SU-DHL-6 (cell line): ENCODE data around the gene PGLYRP4.

Source experiments
- EZH2phosphoT487 ChIP-seq: fragments of 200-600 bp; sonication (generic), shearing (Covaris generic); conservative IDR thresholded peaks from 2 replicates; pipeline ENCODE4 v1.6.1; 2018; ENCODE audit warnings: mild to moderate bottlenecking, antibody characterized with exemption, low read length, moderate library complexity, mixed read lengths
- TF ChIP-seq, protein P1 (sequence below): fragments of 200-600 bp; sonication (generic); IDR thresholded peaks from one replicate; pipeline ENCODE4 v1.5.1; 2017; ENCODE audit warnings: antibody characterized with exemption, mild to moderate bottlenecking, low read length, moderate library complexity; ENCODE audit not compliant: insufficient read depth, poor library complexity, severe bottlenecking

DNA sequence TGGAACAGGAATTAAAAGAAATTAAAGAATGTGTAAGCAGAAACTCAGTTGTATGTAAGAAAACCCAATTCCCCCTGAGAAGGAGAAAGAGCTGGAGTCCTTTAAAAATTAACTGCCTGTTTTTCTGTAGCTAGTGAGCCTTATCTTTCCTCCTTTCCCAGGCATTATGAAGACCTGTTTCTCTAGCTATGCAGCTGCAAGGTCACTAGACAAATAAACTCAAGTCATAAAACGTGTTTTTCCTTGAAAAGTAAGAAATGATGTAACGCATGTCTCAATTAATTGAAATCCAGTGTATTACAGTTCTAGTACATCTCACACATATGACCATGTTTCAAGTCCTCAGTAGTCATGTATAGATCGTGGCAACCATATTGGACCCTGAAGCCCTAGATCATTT is 21.5 kb upstream of the PGLYRP4 start:
- TF ChIP-seq, protein P1, sequence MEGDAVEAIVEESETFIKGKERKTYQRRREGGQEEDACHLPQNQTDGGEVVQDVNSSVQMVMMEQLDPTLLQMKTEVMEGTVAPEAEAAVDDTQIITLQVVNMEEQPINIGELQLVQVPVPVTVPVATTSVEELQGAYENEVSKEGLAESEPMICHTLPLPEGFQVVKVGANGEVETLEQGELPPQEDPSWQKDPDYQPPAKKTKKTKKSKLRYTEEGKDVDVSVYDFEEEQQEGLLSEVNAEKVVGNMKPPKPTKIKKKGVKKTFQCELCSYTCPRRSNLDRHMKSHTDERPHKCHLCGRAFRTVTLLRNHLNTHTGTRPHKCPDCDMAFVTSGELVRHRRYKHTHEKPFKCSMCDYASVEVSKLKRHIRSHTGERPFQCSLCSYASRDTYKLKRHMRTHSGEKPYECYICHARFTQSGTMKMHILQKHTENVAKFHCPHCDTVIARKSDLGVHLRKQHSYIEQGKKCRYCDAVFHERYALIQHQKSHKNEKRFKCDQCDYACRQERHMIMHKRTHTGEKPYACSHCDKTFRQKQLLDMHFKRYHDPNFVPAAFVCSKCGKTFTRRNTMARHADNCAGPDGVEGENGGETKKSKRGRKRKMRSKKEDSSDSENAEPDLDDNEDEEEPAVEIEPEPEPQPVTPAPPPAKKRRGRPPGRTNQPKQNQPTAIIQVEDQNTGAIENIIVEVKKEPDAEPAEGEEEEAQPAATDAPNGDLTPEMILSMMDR, result no peak
- TF ChIP-seq EZH2phosphoT487, result no peak
